ENCODE measurements around the gene SDK1. TPM values are rescaled to one million over a fixed set of nuclear protein-coding genes. Genes with fewer than 3 reads are reported as not detected.

SDK1 gene
- total RNA-seq, 1 experiment from 2014 or later, result 9.3 TPM

GRCh38 chr7:4166340-4166739 is 865.3 kb downstream of the SDK1 start:
- no peak for TF ChIP-seq ERG (CRISPR knock-in tag; IDR thresholded peaks at IDR 0.05)
- no peak for TF ChIP-seq CBFB (CRISPR knock-in tag; IDR thresholded peaks at IDR 0.05; ENCODE audit: low read depth)
- no peak for TF ChIP-seq CREB1 (CRISPR knock-in tag; IDR thresholded peaks at IDR 0.05)
- TF ChIP-seq KAT7 (CRISPR knock-in tag; IDR thresholded peaks at IDR 0.05; ENCODE audit: borderline replicate concordance), result no peak
- no peak for TF ChIP-seq E2F5 (CRISPR knock-in tag; IDR thresholded peaks at IDR 0.05)
- TF ChIP-seq TEAD1 (CRISPR knock-in tag; IDR thresholded peaks at IDR 0.05), result no peak
- no peak for TF ChIP-seq FOXJ3 (CRISPR knock-in tag; IDR thresholded peaks at IDR 0.05; ENCODE audit: borderline replicate concordance)
- TF ChIP-seq ZSCAN18 (CRISPR knock-in tag; IDR thresholded peaks at IDR 0.05), result no peak
- no peak for TF ChIP-seq IRF2 (CRISPR knock-in tag; IDR thresholded peaks at IDR 0.05; ENCODE audit: borderline replicate concordance, low read depth)
- no peak for TF ChIP-seq ARID4B (CRISPR knock-in tag; IDR thresholded peaks at IDR 0.05; ENCODE audit: borderline replicate concordance)
- TF ChIP-seq ATF2 (CRISPR knock-in tag; IDR thresholded peaks at IDR 0.05; ENCODE audit: borderline replicate concordance, low read depth), result no peak
- TF ChIP-seq HMGA2 (CRISPR knock-in tag; IDR thresholded peaks at IDR 0.05), result no peak
- no peak for TF ChIP-seq ZNF138 (CRISPR knock-in tag; conservative IDR thresholded peaks at IDR 0.05)
- no peak for TF ChIP-seq ESRRA (CRISPR knock-in tag; IDR thresholded peaks at IDR 0.05; ENCODE audit: borderline replicate concordance)
- no peak for TF ChIP-seq CDX4 (CRISPR knock-in tag; IDR thresholded peaks at IDR 0.05; ENCODE audit: borderline replicate concordance)
- TF ChIP-seq E2F1 (CRISPR knock-in tag; IDR thresholded peaks at IDR 0.05), result no peak
- TF ChIP-seq ZNF671 (CRISPR knock-in tag; IDR thresholded peaks at IDR 0.05), result no peak
- TF ChIP-seq GRHL2 (CRISPR knock-in tag; IDR thresholded peaks at IDR 0.05; ENCODE audit: insufficient replicate concordance, severe bottlenecking), result no peak
- no peaks in the 10 kb centered on the region for H3K27me3 Mint-ChIP-seq (ENCODE audit: low read depth)
- no peak overlapping the region for H3K27ac Mint-ChIP-seq
- ATAC-seq, result no peak
- H3K9me3 Mint-ChIP-seq, result no peaks in the 10 kb centered on the region
- no peaks in the 10 kb centered on the region for H3K36me3 Mint-ChIP-seq
- peaks cover 13% of the 10 kb centered on the region for H3K4me1 Mint-ChIP-seq
- H3K4me3 Mint-ChIP-seq, result no peak overlapping the region
- CTCF ChIA-PET, result interaction anchor here (1.0 to 1.5 kb wide), 3 partner anchors 63 to 313 kb away, joined by 4 to 5 read pairs (median 4); no protein-coding TSS in a partner anchor
- POLR2A ChIA-PET, result no interaction called here
- DNase-seq (ENCODE audit: low spot score), result no peak

Data from WTC11 (cell line).